Measurements from ENCODE around the gene LMTK2.

DNA sequence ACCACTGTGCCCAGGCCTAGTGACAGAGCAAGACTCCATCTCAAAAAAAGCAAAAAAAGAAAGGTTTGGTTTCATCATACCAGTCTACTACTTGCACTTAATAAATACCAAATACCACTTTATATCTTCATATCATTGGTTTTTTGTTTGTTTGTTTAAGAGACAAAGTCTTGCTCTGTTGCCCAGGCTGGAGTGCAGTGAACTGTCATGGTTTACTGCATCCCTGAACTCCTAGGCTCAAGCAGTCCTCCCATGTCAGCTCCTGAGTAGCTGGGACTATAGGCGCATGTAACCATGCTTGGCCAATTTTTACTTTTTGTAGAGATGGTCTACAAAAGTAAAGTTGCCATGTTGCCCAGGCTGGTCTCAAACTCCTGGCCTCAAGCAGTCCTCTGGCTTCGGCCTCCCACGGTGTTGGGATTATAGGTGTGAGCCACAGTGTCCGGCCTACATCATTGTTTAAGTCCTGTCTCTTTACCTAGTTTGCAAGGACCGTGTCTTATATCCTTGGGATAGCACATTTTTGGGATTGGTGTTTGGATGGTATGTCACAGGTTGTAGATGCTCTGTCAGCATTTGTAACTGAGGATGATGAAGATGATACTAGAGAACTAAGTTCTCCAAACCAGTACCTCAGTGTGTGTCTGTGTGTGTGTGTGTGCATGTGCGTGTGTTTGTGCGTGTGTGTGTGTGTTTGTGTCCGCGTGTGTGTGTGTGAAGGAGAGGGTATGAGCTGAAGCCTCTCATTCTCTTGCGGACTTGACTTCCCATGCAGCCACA lies 9.3 kb downstream of the LMTK2 start:
- TF ChIP-seq, protein P1, sequence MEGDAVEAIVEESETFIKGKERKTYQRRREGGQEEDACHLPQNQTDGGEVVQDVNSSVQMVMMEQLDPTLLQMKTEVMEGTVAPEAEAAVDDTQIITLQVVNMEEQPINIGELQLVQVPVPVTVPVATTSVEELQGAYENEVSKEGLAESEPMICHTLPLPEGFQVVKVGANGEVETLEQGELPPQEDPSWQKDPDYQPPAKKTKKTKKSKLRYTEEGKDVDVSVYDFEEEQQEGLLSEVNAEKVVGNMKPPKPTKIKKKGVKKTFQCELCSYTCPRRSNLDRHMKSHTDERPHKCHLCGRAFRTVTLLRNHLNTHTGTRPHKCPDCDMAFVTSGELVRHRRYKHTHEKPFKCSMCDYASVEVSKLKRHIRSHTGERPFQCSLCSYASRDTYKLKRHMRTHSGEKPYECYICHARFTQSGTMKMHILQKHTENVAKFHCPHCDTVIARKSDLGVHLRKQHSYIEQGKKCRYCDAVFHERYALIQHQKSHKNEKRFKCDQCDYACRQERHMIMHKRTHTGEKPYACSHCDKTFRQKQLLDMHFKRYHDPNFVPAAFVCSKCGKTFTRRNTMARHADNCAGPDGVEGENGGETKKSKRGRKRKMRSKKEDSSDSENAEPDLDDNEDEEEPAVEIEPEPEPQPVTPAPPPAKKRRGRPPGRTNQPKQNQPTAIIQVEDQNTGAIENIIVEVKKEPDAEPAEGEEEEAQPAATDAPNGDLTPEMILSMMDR (IDR thresholded peaks at IDR 0.05 in 2 of 3, conservative IDR thresholded peaks at IDR 0.05 in 1 of 3; ENCODE audit: borderline replicate concordance in 1 of 3, insufficient read depth in 1 of 3, low read depth in 2 of 3, low read length in 2 of 3): no peak
- no peak for TF ChIP-seq POLR2A (IDR thresholded peaks at IDR 0.05; ENCODE audit: borderline replicate concordance, extremely low read depth, insufficient read depth, insufficient read length)
- TF ChIP-seq, protein P2, sequence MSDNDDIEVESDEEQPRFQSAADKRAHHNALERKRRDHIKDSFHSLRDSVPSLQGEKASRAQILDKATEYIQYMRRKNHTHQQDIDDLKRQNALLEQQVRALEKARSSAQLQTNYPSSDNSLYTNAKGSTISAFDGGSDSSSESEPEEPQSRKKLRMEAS (IDR thresholded peaks at IDR 0.05): no peak
- no peak for TF ChIP-seq POLR2AphosphoS5 (IDR thresholded peaks at IDR 0.05; ENCODE audit: low read depth, low read length)
- TF ChIP-seq JUND (IDR thresholded peaks at IDR 0.05): no peak

All from HCT116 (cell line).